Activated T-helper 17 cell treated with anti-CD3 and anti-CD28 coated beads, Interleukin-2, amount 50 U/mL, for 72 hours (primary cell): ENCODE data around the gene PLXDC1. TPM values are rescaled to one million over a fixed set of nuclear protein-coding genes. Genes with fewer than 3 reads are reported as not detected.

Experiments
- ATAC-seq: fragments of 150-1000 bp; cut with Tn5 transposase; replicated peaks from 2 replicates; pipeline ENCODE4 v1.10.0; 2021; ENCODE audit warnings: mild to moderate bottlenecking, moderate library complexity
- H3K27ac Mint-ChIP-seq: one replicate; pipeline ENCODE4 v1.8.0; 2022; ENCODE audit warnings: mixed read lengths
- H3K27me3 Mint-ChIP-seq: one replicate; pipeline ENCODE4 v1.8.0; 2022; ENCODE audit warnings: mixed read lengths
- H3K36me3 Mint-ChIP-seq: one replicate; pipeline ENCODE4 v1.8.0; 2022; ENCODE audit warnings: low read depth, mild to moderate bottlenecking, mixed read lengths
- H3K4me1 Mint-ChIP-seq: one replicate; pipeline ENCODE4 v1.8.0; 2022; ENCODE audit warnings: mixed read lengths
- H3K4me3 Mint-ChIP-seq: one replicate; pipeline ENCODE4 v1.8.0; 2022; ENCODE audit warnings: mild to moderate bottlenecking, mixed read lengths
- H3K9me3 Mint-ChIP-seq: one replicate; pipeline ENCODE4 v1.8.0; 2022; ENCODE audit warnings: mixed read lengths
- total RNA-seq, 2 donors: library from RNA; stranded (reverse); gene quantifications; one replicate each; pipeline ENCODE4 v1.2.3, GENCODE V29; 2022

The PLXDC1 gene
- total RNA-seq, 2 donors from 2014 or later = 0.41 to 2.1 TPM

DNA sequence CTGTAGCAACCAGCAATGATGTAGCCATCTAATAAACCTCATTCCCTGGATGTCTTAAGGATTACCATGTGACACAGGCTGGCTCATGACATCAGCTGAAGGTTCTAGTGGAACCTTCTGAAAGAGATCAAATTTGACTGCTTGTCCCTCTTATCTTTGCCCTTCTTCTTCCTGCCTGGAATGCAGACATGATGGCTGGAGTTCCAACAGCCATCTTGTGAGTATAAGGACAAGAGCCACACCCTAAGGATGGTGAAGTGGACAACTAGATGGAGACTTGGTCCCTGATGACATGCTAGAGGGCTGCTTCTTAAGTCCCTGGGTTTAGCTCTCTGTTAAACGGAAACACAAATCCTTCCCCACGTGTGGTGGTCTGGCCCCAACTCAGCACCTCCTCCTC, 37.6 kb downstream of the PLXDC1 start:
- ATAC-seq = no peak
- Mint-ChIP-seq H3K4me3 (no peak overlapping the region), H3K4me1 (no peaks in the 10 kb centered on the region), H3K36me3 (no peaks in the 10 kb centered on the region), H3K27me3 (no peaks in the 10 kb centered on the region), H3K27ac (no peak overlapping the region), H3K9me3 (no peaks in the 10 kb centered on the region)

DNA sequence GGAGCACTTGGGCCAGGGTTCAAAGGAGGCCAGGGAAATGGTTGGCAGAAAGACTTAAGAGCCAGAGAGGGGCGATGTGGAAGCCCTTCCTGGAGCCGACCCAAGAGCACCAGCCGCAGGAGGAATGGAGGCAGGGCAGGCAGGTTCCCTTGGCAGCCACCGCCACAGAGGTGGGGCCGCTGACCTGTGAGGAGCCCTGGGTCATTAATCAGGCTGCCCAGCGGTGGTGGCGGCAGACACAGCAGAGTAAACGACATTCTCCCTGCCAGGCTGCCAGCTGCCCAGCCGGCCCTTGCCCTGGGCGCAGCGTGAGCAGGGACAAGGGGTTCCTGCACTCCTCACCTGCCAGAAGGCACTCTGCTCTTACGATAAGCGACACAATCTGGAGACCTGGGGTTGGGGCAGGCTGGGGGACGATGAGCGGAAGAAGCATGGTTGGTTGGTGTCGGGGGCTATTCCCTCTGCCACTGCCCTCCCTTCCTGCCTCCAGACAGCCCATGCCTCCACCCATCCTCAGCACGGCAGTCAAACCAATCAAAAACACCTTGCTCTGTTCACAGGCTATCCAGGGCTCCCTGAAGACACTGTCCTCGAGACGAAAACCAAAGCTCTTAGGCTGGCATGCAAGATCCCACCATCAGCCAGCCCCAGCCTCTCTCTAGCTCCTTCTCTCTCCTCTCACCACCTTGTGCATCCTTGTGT, 40.9 kb downstream of the PLXDC1 start:
- H3K9me3 Mint-ChIP-seq = no peaks in the 10 kb centered on the region
- ATAC-seq = no peak
- no peak overlapping the region for H3K4me3 Mint-ChIP-seq
- H3K27me3 Mint-ChIP-seq = no peaks in the 10 kb centered on the region
- no peaks in the 10 kb centered on the region for H3K36me3 Mint-ChIP-seq
- H3K4me1 Mint-ChIP-seq = no peaks in the 10 kb centered on the region
- H3K27ac Mint-ChIP-seq = no peak overlapping the region

DNA sequence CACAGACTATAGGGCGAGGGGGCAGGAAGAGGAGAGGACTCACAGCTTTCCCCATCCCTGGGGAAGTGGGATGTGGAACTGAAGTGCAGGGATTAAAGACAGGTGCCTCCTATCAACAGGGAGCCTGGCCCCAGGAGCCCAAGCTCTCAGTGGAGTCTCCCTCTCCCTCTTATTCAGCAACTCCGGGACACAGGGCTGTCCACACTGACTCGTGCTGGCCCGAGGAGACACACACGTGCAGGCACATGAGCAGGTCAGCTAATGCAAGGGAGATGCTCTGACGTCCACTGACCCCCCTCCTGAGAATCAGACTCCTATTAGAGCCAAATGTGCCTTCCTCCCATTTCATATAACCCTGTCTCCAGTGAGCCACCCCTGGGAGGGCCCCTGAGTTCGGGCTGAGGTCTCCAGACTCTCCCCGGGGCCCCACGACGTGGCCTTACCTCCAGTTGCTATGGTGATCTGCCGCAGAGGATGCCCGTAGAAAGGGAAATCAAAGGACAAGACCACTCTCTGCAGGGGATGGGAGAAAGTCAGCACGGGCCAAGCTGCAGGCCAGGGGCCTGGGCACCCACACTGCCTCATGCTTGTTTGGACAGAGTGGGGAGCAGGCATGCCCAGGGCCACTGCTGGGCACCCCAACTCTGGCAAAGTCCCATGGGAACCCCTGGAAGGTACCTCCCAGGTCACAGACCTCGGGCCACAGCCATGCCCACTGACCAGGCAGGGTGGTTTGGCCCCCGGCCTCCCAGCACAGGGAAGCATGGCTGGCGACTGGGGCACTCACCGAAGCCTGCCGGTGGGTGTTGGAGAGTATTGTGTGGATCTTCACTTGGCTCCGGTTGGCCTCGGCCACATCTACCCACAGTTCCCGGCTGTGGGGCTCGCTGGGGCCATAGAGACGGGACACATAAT, 42.7 kb downstream of the PLXDC1 start:
- H3K9me3 Mint-ChIP-seq = no peaks in the 10 kb centered on the region
- ATAC-seq = no peak
- no peak overlapping the region for H3K27ac Mint-ChIP-seq
- H3K27me3 Mint-ChIP-seq = no peaks in the 10 kb centered on the region
- H3K4me3 Mint-ChIP-seq = no peak overlapping the region
- H3K4me1 Mint-ChIP-seq = no peaks in the 10 kb centered on the region
- H3K36me3 Mint-ChIP-seq = no peaks in the 10 kb centered on the region

DNA sequence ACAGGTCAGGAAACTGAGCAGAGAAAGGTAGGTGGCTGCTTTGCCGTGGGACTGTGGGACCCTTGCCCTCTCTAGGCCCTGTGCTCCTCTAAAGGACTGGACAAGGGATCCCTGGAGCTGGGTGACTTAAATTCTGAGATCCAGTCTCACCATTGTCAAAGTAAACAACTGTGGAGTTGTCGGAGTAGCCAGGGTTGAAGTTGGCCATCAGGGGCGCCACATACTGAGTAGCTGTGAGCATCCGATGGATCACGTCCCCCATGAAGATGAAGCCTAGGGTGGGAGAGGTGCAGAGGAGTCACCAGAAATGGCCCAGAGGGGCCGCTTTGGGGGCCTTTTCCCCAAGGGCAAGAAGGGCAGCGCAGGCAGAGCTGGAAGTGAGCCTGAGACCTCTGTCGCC, 43.5 kb downstream of the PLXDC1 start:
- Mint-ChIP-seq H3K4me1 (no peaks in the 10 kb centered on the region), H3K36me3 (no peaks in the 10 kb centered on the region), H3K4me3 (no peak overlapping the region), H3K9me3 (no peaks in the 10 kb centered on the region), H3K27ac (no peak overlapping the region), H3K27me3 (no peaks in the 10 kb centered on the region)
- ATAC-seq = no peak

DNA sequence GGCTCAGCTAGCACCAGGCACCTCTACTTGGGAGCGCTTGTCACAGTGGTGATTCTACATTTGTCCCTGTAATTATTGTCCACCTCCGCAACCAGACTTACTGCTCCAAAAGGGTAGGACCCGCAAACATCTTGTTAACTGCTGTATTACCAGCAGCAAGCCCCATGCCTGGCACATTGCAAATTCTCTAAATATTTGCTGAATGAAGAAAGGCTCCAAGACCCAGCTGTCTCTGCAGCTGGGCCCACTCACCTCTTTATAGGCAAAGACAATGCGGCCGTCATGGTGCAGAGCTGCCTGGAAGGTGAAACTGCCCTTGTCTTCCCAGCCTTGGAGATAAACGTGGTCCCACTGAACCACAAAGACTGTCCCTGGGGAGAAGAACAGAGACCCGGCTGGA, 44.3 kb downstream of the PLXDC1 start:
- peaks cover 3% of the 10 kb centered on the region for H3K4me1 Mint-ChIP-seq
- no peak overlapping the region for H3K4me3 Mint-ChIP-seq
- no peak for ATAC-seq
- no peaks in the 10 kb centered on the region for H3K27me3 Mint-ChIP-seq
- H3K9me3 Mint-ChIP-seq = no peaks in the 10 kb centered on the region
- H3K27ac Mint-ChIP-seq = no peak overlapping the region
- H3K36me3 Mint-ChIP-seq = no peaks in the 10 kb centered on the region

DNA sequence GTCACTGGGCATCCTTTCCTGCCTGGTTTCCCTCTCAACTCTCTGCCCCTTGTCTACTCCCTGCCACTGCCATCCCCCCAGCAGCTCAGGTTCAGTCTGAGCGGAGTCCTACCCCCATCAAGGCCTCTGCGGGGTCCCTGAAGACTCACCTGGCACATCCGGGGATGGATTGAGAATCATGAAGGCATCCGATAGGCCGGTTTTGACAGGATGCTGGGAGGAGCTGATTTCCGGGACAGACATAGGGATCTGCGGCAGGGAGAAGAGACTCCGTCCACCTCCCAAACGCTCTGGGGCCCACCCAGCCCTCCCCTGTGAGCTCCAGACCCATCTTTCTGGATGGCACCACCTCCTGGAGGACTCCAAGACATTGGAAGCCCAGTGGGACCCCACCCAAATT, 45.7 kb downstream of the PLXDC1 start:
- H3K9me3 Mint-ChIP-seq = no peaks in the 10 kb centered on the region

DNA sequence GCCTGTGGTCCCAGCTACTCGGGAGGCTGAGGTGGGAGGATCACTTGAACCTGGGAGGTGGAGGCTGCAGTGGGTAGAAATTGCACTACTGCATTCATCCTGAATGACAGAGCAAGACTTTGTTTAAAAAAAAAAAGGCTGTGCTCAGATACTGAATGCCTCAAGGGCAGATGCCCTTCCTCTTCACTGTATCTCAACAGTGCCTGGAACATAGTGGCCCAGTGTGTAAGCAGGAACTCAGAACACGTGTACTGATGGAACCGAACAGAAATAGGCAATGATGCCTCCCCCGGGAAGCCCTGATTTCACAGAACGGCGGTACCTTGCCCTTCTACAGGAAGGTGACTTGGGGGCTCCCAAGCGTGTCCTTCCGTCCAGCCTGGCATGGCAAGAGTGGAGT, 46.8 kb downstream of the PLXDC1 start:
- Mint-ChIP-seq H3K27me3 (no peaks in the 10 kb centered on the region), H3K27ac (no peak overlapping the region), H3K9me3 (no peaks in the 10 kb centered on the region), H3K4me3 (no peak overlapping the region), H3K4me1 (peaks cover 8% of the 10 kb centered on the region), H3K36me3 (no peaks in the 10 kb centered on the region)
- no peak for ATAC-seq

More for the DNA sequence above, 45.7 kb downstream of the PLXDC1 start:
- H3K36me3 Mint-ChIP-seq = no peaks in the 10 kb centered on the region
- no peak for ATAC-seq
- H3K27me3 Mint-ChIP-seq = no peaks in the 10 kb centered on the region
- no peak overlapping the region for H3K27ac Mint-ChIP-seq
- H3K4me3 Mint-ChIP-seq = no peak overlapping the region
- peaks cover 8% of the 10 kb centered on the region for H3K4me1 Mint-ChIP-seq

DNA sequence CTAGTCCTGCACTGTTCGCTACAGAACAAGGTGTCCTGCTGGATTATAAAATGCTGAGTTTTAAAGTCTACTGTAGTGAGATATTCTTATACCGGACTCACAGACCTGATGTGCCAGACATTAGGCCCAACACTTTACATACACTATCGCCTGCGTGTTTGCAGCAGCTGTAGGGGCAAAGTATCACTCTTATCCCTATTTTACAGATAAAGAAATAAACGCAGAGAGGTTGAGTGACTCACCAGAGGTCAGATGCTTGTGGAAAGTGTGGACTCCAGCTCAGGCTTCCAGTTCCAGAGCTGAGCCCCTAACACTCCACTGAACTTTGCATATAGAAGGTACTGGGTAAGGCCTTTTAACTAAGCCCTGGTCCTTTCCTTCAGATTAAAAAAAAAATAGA, 47.4 kb downstream of the PLXDC1 start:
- Mint-ChIP-seq H3K36me3 (no peaks in the 10 kb centered on the region), H3K27ac (no peak overlapping the region), H3K27me3 (no peaks in the 10 kb centered on the region), H3K4me1 (peaks cover 8% of the 10 kb centered on the region), H3K4me3 (no peak overlapping the region), H3K9me3 (no peaks in the 10 kb centered on the region)
- no peak for ATAC-seq

DNA sequence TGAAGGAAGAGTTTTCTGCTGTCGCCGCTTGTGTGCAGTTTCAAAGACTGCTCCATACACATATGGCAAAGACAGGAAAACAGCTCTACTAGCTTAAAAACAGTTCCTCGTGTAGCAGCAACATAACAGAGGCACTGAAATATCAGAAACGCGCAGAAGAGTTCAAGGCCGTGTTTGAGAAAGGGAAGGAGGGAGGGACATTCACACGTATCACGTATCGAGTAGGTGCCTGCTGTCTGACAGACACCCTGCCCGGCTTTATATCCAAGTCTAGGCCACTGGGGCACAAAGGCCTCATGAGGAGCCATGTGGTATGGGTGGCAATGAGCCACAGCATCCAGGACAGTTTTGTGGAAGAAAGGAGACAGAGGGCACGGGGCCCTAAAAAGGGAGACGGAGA, 50.3 kb downstream of the PLXDC1 start:
- Mint-ChIP-seq H3K36me3 (no peaks in the 10 kb centered on the region), H3K4me3 (no peak overlapping the region), H3K4me1 (peaks cover 21% of the 10 kb centered on the region), H3K27ac (no peak overlapping the region), H3K27me3 (no peaks in the 10 kb centered on the region), H3K9me3 (no peaks in the 10 kb centered on the region)
- ATAC-seq = no peak

DNA sequence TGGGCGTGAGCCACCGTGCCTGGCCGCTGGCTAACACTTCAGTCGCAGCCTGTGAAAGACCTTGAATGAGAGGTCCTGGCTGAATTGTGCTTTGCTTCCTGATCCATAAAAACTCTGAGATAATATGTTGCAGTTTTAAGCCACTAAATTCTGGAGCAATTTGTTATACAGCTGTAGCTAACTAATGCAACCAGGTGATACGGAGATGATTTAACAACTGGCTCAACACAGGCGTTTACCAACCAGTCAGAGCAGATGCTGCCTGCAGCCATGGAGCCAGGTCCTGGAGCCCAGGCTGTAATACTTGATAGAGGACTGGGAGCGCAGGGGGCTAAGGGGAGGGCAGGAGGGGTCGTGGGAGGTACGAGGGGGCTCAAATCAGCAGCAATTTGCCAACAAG, 50.9 kb downstream of the PLXDC1 start:
- Mint-ChIP-seq H3K36me3 (no peaks in the 10 kb centered on the region), H3K4me1 (peaks cover 26% of the 10 kb centered on the region), H3K27ac (no peak overlapping the region), H3K9me3 (no peaks in the 10 kb centered on the region), H3K27me3 (no peaks in the 10 kb centered on the region), H3K4me3 (no peak overlapping the region)
- no peak for ATAC-seq

DNA sequence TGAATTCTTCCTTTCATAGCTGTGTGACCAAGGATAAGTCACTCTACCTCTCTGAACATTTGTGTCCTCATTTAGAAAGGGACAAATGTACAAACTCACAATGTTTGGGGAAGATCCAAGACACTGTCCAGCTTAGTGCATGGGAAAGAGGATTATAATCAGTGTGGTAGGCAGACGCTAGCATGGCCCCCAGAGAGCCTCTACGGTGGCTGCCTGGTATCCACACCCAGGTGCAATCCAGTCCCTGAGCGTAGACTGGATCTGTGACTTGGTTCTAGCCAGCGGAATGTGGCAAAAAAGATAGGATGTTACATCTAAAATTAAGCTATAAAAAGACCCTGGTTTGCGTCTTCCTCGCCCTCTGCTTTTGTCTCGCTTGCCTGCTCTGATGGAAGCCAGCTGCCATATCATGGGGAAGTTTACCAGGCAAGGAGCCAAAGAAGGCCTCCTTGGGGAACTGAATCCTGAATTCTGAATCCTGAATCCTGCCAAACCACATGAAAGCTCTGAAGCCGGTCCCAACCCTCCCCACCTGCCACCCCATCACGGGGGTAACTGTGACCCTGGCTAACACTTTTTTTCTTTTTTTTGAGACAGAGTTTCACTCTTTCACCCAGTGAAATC, 51.7 kb downstream of the PLXDC1 start:
- peaks cover 33% of the 10 kb centered on the region for H3K4me1 Mint-ChIP-seq
- no peaks in the 10 kb centered on the region for H3K9me3 Mint-ChIP-seq
- no peaks in the 10 kb centered on the region for H3K27me3 Mint-ChIP-seq
- ATAC-seq = no peak
- no peak overlapping the region for H3K4me3 Mint-ChIP-seq
- no peaks in the 10 kb centered on the region for H3K36me3 Mint-ChIP-seq
- H3K27ac Mint-ChIP-seq = no peak overlapping the region

DNA sequence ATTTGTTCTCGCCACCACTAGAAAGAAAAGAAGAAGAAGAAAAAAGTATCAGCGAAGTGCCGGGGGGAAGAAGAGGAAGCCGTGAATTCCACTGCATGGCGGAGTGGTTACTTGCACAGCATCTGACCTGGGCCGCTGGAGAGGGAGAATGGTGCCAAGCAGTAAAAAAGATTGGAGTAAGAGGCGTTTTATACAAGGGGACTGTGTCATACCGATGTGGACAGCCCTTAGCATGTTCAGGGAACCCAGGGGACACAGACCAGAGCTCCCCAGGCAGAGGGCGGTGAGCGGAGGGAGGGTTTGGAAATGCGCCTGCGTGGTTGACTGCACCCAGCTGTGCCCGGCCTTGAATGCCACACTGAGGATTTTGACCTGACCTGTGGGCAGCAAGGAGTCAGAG, 52.8 kb downstream of the PLXDC1 start:
- Mint-ChIP-seq H3K36me3 (no peaks in the 10 kb centered on the region), H3K9me3 (no peaks in the 10 kb centered on the region), H3K4me1 (peaks cover 44% of the 10 kb centered on the region), H3K4me3 (no peak overlapping the region), H3K27ac (no peak overlapping the region), H3K27me3 (no peaks in the 10 kb centered on the region)
- no peak for ATAC-seq

DNA sequence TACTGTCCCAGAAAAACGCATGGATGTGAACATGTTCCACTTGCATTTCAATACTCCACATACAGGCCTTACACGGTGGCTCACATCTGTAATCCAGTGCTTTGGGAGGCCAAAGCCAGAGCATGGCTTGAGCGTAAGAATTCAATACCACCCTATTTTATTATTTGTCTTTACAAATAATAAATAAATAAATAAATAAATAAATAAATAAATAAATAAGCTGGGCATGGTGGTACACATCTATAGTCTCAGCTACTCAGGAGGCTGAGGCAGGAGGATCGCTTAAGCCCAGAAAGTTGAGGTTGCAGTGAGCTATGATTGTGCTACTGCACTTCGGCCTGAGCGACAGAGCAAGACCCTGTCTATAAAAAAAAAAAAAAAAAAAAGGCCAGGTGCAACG, 53.9 kb downstream of the PLXDC1 start:
- H3K27me3 Mint-ChIP-seq = no peaks in the 10 kb centered on the region
- peak overlapping the region; percentile 59 for H3K4me3 Mint-ChIP-seq
- H3K4me1 Mint-ChIP-seq = peaks cover 48% of the 10 kb centered on the region
- no peak overlapping the region for H3K27ac Mint-ChIP-seq
- H3K36me3 Mint-ChIP-seq = no peaks in the 10 kb centered on the region
- no peak for ATAC-seq
- no peaks in the 10 kb centered on the region for H3K9me3 Mint-ChIP-seq

DNA sequence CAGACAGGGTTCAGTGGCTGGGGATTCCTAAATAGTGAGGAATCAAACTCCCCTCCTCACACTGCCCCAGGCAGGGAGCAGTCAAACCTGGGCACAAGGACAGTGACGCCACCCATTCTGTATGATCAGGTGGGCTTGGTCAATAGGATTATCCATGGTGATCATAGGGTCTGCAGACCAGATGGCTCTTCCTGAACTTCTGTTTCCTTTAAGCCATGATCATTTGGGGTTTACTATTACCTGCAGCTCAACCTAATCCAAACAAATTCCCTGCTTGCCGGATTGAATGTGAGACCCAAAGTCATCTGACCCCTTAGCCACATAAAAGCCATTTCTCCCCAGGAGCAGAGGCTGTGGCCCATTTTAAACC, 54.3 kb downstream of the PLXDC1 start:
- no peaks in the 10 kb centered on the region for H3K27me3 Mint-ChIP-seq
- H3K27ac Mint-ChIP-seq = peak overlapping the region; percentile 85
- no peaks in the 10 kb centered on the region for H3K9me3 Mint-ChIP-seq
- H3K4me1 Mint-ChIP-seq = peaks cover 49% of the 10 kb centered on the region
- peak overlapping the region; percentile 59 for H3K4me3 Mint-ChIP-seq
- H3K36me3 Mint-ChIP-seq = no peaks in the 10 kb centered on the region
- ATAC-seq = no peak
